Ovary (tissue), 3 donors: ENCODE data around the gene IMMP2L.

ENCODE experiments used
- CTCF ChIP-seq, 3 donors: fragments of 450-650 bp in 2 of 3; fragments of 200-600 bp in 1 of 3; IDR thresholded peaks; one replicate each; pipeline versions ENCODE4 v1.5.1 to v1.8.0; 2016 to 2022; ENCODE audit warnings: antibody characterized with exemption in 3 of 3, mild to moderate bottlenecking in 1 of 3
- POLR2A ChIP-seq: fragments of 450-650 bp; IDR thresholded peaks from one replicate; pipeline ENCODE4 v1.6.1; 2017; ENCODE audit warnings: antibody characterized with exemption, mild to moderate bottlenecking, moderate library complexity
- donor health status: DM: no; HTN: no; CAD: no.

DNA sequence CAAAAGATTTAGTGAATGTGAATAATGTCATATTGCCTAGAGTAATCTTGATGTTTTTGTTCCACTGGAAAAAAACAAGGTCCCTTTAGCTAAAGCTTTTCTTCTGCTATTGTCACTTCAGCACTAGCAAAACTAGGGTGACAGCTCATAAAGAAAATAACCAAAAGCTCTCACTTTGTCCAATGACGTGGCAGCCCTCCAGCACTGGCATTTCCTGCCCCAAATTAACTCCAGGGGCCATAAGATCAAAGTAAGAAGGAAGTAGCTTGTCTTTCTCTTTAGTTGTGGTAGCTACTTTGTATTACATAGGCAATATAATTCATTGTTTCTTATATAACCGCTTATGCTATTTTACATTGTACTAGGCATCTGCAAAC lies 424.1 kb downstream of the IMMP2L start:
- TF ChIP-seq CTCF (IDR thresholded peaks at IDR 0.05) (no peak), POLR2A (no peak)
